Lung (tissue), 12 donors: Measurements from ENCODE around the gene PDCD4. TPM values are rescaled to one million over a fixed set of nuclear protein-coding genes. Genes with fewer than 3 reads are reported as not detected.

Source experiments
- ATAC-seq: fragments of 200-7000 bp; cut with Tn5 transposase; one replicate; pipeline ENCODE4 v1.9.1; 2020; ENCODE audit warnings: moderate number of reproducible peaks; ENCODE audit not compliant: insufficient read depth, low FRiP score
- DNase-seq, 3 donors: peaks; one replicate each; pipeline ENCODE4 v3.0.0-alpha.2; 2013 to 2017
- H3K27ac ChIP-seq, 2 donors: one replicate each; pipeline ENCODE4 v1.5.1; 2013; ENCODE audit warnings: mild to moderate bottlenecking in 2 of 2, moderate library complexity in 2 of 2, control low read depth in 1 of 2, inconsistent platforms in 1 of 2, low read depth in 1 of 2, low read length in 1 of 2
- H3K27me3 ChIP-seq, 3 donors: one replicate each; pipeline ENCODE4 v1.5.1; 2013; ENCODE audit warnings: low read length in 2 of 3; ENCODE audit not compliant: control insufficient read depth in 3 of 3, insufficient read depth in 3 of 3
- H3K36me3 ChIP-seq, 4 donors: one replicate each; pipeline ENCODE4 v1.5.1; 2013; ENCODE audit warnings: low read length in 4 of 4, mild to moderate bottlenecking in 1 of 4, moderate library complexity in 1 of 4; ENCODE audit not compliant: control insufficient read depth in 4 of 4, insufficient read depth in 4 of 4
- H3K4me1 ChIP-seq, 5 donors: one replicate each; pipeline ENCODE4 v1.5.1; 2013; ENCODE audit warnings: low read length in 5 of 5, mild to moderate bottlenecking in 2 of 5, moderate library complexity in 1 of 5; ENCODE audit not compliant: control insufficient read depth in 5 of 5, insufficient read depth in 5 of 5
- H3K4me3 ChIP-seq: one replicate; pipeline ENCODE4 v1.5.1; 2013; ENCODE audit warnings: mild to moderate bottlenecking, control low read depth, moderate library complexity
- H3K9ac ChIP-seq, 2 donors: one replicate each; pipeline ENCODE4 v1.5.1; 2013; ENCODE audit warnings: low read length in 2 of 2, control low read depth in 1 of 2; ENCODE audit not compliant: insufficient read depth in 1 of 2
- H3K9me3 ChIP-seq, 4 donors: one replicate each; pipeline ENCODE4 v1.5.1; 2013; ENCODE audit warnings: low read length in 3 of 4, mild to moderate bottlenecking in 1 of 4, moderate library complexity in 1 of 4; ENCODE audit not compliant: control insufficient read depth in 4 of 4, insufficient read depth in 3 of 4
- WGBS, 2 donors: extraction: QIAGEN DNeasy Blood & Tissue Kit; methylation state at CpG; one replicate each; pipeline ENCODE4 v1.1.7; 2013; 5-methylcytosine and 5-hydroxymethylcytosine counted together
- polyA plus RNA-seq, 2 donors: library from polyadenylated mRNA; stranded (reverse); fragments of 200-250 nt; gene quantifications; one replicate each; pipeline ENCODE4 v1.2.1, GENCODE V29; 2013
- total RNA-seq, 2 donors: library from RNA; depleted of rRNA in 1 of 2; stranded (reverse); fragments of >200 nt in 1 of 2; gene quantifications; one replicate each; pipeline ENCODE4 v1.2.1, GENCODE V29; 2014 to 2021
- TF ChIP-seq, protein P1 (sequence below): IDR thresholded peaks from 2 replicates; pipeline ENCODE4 v1.5.1; 2012; ENCODE audit warnings: mild to moderate bottlenecking; ENCODE audit errors: control extremely low read depth, extremely low read depth
- donor health status: control.
- donor health status: control.
- donor health status: Bipolar disorder and iron deficiency.
- donor health status: healthy.
- donor health status: DM: yes; HTN: yes; CAD: no.

PDCD4 gene
- total and polyA plus RNA-seq, 4 donors, result 26.7 to 186 (median 33.5) TPM

DNA sequence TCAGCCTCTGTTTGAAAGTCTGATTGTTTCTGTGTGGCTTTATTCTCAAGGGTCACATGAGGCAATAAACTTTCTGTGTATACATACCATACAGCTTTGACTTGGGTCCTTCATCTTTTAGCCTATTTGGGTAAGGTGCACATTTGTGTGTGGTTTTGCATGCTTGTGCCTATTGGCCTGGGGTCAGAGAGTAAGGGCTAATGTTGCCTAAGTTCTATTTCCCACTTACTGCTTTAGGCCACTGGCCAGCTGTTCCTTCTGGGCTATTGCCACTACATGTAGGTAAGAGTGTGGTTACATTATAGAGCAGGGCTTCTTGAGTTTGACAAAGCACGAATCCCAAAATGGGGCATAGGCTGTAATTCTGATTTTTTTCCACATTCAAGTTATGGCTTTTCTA, 25.5 kb downstream of the PDCD4 start:
- no peak for DNase-seq
- Histone ChIP-seq H3K4me1 (peaks cover 0 to 4% (median 0%) of the 10 kb centered on the region in 5 donors), H3K27ac (no peak overlapping the region), H3K4me3 (no peak overlapping the region), H3K9ac (no peak overlapping the region), H3K9me3 (no peaks in the 10 kb centered on the region), H3K36me3 (peaks cover 5 to 51% (median 22%) of the 10 kb centered on the region in 4 donors), H3K27me3 (no peaks in the 10 kb centered on the region)
- ATAC-seq, result no peak
- 90 to 92% methylated on average over 1 of the region's 1 CpG for WGBS, 2 donors
- TF ChIP-seq, protein P1, sequence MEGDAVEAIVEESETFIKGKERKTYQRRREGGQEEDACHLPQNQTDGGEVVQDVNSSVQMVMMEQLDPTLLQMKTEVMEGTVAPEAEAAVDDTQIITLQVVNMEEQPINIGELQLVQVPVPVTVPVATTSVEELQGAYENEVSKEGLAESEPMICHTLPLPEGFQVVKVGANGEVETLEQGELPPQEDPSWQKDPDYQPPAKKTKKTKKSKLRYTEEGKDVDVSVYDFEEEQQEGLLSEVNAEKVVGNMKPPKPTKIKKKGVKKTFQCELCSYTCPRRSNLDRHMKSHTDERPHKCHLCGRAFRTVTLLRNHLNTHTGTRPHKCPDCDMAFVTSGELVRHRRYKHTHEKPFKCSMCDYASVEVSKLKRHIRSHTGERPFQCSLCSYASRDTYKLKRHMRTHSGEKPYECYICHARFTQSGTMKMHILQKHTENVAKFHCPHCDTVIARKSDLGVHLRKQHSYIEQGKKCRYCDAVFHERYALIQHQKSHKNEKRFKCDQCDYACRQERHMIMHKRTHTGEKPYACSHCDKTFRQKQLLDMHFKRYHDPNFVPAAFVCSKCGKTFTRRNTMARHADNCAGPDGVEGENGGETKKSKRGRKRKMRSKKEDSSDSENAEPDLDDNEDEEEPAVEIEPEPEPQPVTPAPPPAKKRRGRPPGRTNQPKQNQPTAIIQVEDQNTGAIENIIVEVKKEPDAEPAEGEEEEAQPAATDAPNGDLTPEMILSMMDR, result no peak

GRCh38 chr10:110898391-110898790, 26.7 kb downstream of the PDCD4 start:
- ATAC-seq, result no peak
- Histone ChIP-seq H3K4me3 (no peak overlapping the region), H3K27me3 (no peaks in the 10 kb centered on the region), H3K36me3 (peaks cover 5 to 48% (median 22%) of the 10 kb centered on the region in 4 donors), H3K9me3 (no peaks in the 10 kb centered on the region), H3K4me1 (peaks cover 0 to 8% (median 0%) of the 10 kb centered on the region in 5 donors), H3K9ac (no peak overlapping the region), H3K27ac (no peak overlapping the region)
- TF ChIP-seq, protein P1, result no peak
- no peak for DNase-seq

GRCh38 chr10:110900983-110901382, 29.3 kb downstream of the PDCD4 start:
- ATAC-seq, result no peak
- Histone ChIP-seq H3K27ac (no peak overlapping the region), H3K36me3 (peaks cover 3 to 30% (median 17%) of the 10 kb centered on the region in 4 donors)

More at GRCh38 chr10:110900983-110901382, 29.3 kb downstream of the PDCD4 start:
- Histone ChIP-seq H3K4me1 (peaks cover 0 to 8% (median 0%) of the 10 kb centered on the region in 5 donors), H3K9ac (no peak overlapping the region), H3K9me3 (no peaks in the 10 kb centered on the region), H3K27me3 (no peaks in the 10 kb centered on the region), H3K4me3 (no peak overlapping the region)
- WGBS, 2 donors, result 99 to 100% methylated on average over 2 of the region's 2 CpGs
- TF ChIP-seq, protein P1, result no peak
- DNase-seq, result no peak
